NCI-H82 treated with DMSO at 0.1 percent for 48 hours (cell line): ENCODE data around the gene DYNC1H1.

ENCODE experiments used
- DNase-seq: peaks from one replicate; lab custom pipeline; 2025; ENCODE audit not compliant: unreplicated experiment; lab: John Stamatoyannopoulos, UW

The DYNC1H1 gene

GRCh38 chr14:102086709-102086971, 122.3 kb downstream of the DYNC1H1 start:
- DNase-seq, result no peak

DNA sequence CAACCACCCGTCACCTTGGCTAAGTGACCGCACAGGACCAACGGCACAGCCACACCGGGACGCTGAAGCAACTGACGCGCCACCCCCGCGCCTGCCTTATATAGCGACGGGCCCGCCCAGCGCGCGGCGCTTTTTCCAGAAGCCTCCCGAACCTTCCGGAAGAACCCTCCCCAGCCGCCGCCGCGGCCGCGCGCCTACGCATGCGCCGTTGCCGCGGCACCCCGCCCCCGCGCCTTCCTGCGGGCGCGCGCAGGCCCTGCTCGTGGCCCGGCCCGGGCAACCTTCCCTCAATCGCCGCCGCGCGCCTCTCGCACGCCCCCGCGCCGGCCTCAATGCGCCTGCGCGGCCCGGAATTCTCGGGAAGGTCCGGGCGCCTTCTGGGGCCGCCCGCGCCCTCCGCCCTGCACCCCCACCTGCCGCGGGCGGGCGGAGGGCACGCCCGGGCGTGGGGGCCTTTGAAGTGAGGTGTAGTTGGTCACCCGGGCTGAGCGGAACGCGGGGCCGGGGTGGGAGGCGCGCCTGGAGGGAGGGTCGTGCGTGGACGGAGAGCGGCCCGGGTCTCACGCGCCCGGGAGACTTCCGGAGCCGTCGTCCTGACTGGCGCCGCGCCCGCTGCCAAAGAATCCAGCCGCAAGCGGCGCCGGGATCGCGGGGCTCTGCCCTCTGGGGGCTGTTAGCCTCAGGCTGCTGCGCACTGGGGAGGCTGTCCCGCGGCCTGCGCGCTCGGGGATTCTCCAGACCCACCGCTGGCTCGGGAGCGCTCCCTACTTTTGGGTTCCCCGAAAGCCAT, 122.8 kb downstream of the DYNC1H1 start, which contains the start of gene HSP90AA1:
Gene HSP90AA1 (minus strand): TSS at position 73 of the 790 bp plus-strand sequence. CDS start 666 bp downstream, outside the sequence.
- DNase-seq, result peak; percentile 61

GRCh38 chr14:102087762-102088011, 123.3 kb downstream of the DYNC1H1 start:
- DNase-seq, result no peak

DNA sequence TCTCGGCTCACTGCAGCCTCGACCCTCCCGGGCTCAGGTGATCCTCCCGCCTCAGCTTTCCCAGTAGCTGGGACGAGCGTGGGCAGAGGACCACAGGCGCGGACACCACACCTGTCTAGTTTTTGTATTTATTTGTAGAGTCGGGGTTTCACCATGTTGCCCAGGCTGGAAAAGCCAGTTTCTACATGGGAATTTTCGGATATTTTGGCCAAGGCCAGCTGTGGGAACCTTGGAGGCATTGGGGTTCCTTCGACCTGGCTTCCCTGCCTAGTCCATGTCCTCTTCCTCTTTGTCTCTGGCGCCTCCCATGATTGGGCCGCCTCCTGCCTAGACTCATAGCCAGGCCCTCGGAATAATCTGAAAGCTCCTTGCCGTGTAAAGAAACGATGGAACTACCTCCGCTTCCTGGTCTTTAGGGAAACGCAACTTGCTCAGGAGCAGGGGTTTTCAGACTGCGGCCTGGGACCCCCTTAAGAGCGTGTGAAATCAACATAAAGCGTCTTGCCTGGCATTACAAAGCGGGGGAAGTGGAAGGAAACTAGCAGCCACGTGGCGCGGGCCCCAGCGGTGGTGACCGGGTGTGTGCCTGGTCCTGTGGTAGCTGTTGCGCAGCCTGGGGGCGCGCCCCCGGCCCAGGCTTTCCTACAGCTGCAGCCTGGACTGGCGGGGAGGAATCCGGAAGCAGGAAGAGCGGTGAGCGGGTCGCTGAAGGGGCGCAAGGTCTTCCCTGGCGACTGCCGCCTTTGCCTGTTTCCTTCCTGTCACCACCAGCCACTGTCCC, 123.8 kb downstream of the DYNC1H1 start:
- DNase-seq, result no peak

GRCh38 chr14:102089621-102090343, 125.4 kb downstream of the DYNC1H1 start:
- no peak for DNase-seq

DNA sequence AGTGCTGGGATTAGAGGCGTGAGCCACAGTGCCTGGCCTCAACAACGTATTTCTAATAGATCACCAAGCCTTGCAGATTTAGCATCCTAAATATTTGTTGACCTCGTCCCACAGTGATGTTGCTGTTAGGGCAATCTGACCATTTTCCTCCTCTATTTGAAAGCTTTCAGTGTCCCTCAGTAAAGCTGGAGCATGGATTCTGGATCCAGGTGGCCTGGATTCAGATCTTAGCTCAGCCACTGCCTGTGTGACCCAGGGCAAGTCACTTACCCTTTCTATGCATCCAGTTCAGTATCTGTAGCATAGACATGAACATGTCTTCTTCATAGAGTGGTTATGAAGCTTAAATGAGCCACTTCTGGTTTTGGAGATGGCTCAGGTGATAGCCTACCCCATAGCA, 126.3 kb downstream of the DYNC1H1 start:
- DNase-seq, result no peak

DNA sequence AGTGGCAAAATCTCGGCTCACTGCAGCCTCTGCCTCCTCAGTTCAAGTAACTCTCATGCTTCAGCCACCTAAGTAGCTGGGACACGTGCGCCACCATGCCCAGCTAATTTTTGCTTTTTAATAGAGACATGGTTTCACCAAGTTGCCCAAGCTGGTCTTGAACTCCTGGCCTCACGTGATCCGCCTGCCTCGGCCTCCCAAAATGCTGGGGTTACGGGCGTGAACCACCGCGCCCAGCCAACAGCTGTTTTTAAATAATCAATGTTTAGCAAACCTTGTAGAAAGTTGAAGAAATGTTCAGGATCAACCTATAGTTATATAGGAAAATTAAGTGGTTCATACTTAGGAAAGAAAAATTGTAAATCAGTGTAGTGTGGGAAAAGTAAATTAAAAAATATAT, 128.4 kb downstream of the DYNC1H1 start:
- DNase-seq, result no peak

DNA sequence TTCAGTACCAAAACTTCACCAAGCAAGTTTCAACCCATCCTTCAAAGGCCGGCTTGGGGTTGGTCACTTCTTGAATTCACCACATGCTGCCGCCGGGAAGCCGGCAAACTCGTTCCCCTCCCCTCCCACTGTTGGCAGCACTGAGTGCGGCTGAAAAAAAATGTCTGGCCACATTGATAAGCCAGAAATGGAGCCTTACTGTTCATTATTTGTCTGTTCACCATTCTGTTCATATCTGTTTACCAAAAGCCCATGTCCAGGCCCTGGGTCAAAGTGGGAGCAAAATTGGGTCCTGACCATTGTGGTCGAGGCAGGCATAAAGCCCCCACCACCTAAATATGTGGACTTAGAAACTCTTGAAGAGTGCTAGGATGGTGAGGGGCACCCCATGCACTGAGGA, 129.7 kb downstream of the DYNC1H1 start:
- no peak for DNase-seq

- no peak for DNase-seq
Measured at GRCh38 chr14:102095231-102095870, 131.0 kb downstream of the DYNC1H1 start.

- no peak for DNase-seq
Measured at GRCh38 chr14:102095871-102096568, 131.6 kb downstream of the DYNC1H1 start.

- peak; percentile 21 for DNase-seq
Measured at GRCh38 chr14:102096569-102097188, 132.3 kb downstream of the DYNC1H1 start.

DNA sequence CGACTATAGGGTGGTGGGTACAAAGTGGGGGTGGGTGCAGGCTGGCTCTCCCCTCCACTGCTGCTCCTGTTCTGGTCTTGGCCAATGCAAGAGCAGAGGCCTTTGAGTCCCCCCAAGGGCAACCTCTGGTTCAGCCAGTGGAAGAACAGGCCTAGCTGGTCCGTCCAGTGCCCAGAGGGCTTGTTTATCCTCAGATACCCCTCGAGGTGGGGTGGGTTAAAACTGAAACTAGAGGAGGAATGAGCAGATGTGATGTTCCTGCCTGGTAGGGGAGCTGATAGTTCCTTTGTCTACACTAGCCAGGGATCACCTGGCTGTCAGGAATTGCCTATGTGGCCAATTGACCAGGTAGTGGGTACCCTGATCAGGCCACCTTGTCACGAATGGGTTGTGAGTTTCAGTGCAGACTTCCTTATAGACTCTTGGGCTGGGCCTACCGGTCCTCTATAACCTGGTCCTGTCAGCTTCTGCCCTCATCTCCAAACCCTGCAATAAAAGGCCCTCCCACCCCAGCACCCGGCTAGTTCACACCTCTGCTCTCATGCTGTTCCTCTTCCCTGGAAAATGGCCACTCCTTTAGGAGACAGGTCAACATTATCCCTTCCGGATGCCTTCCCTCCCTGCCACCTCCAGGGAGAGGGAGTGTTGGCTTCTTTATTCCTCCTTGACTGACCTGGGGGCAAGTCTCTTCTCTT, 133.2 kb downstream of the DYNC1H1 start:
- DNase-seq, result no peak

- DNase-seq, result no peak
Measured at GRCh38 chr14:102103062-102103695, 138.8 kb downstream of the DYNC1H1 start.

DNA sequence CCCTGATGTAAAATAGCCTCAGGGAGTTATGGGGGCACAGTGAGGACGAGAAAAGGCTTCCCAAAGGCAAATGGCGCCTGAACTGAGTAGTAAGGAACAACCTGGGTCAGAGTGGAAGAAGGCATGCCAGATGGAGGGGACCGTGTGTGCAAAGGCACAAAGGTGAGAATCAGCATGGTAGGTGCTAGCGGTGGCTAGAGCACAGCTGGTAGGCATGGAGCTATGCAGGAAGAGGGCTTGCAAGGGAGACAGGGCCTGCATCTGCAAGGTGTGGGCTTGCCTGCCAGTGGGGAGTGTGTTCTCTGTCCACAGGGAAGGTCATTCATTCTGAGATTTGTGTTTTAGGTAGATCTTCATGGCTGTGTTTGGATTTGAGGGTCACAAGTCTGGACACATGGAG, 141.0 kb downstream of the DYNC1H1 start:
- no peak for DNase-seq
